SK-N-MC (cell line): ENCODE measurements around the gene COL11A1.

ENCODE experiments used
- DNase-seq: peaks from one replicate; pipeline ENCODE4 v3.0.0-alpha.2; 2011; ENCODE audit warnings: low read depth, low spot score
- H3K27ac ChIP-seq: fragments of 200-600 bp; sonication (generic); 2 replicates; pipeline ENCODE4 v1.5.1; 2016; ENCODE audit warnings: mixed run types
- H3K36me3 ChIP-seq: fragments of 200-600 bp; sonication (generic); 2 replicates; pipeline ENCODE4 v1.6.1; 2017; ENCODE audit warnings: antibody characterized with exemption, low read length, mixed read lengths; ENCODE audit not compliant: insufficient read depth
- H3K4me3 ChIP-seq: fragments of 200-600 bp; sonication (generic); 2 replicates; pipeline ENCODE4 v1.5.1; 2016
- H3K9ac ChIP-seq: fragments of 200-600 bp; sonication (generic); 2 replicates; pipeline ENCODE4 v1.8.0; 2017; ENCODE audit warnings: mixed run types, mixed read lengths; ENCODE audit not compliant: insufficient read length
- H3K9me3 ChIP-seq: fragments of 200-600 bp; sonication (generic); 2 replicates; pipeline ENCODE4 v1.6.1; 2017; ENCODE audit warnings: low read depth, mild to moderate bottlenecking, antibody characterized with exemption, low read length, moderate library complexity, mixed read lengths
- EZH2 ChIP-seq: fragments of 200-600 bp; sonication (generic); IDR thresholded peaks from one replicate; pipeline ENCODE4 v1.6.1; 2017; ENCODE audit warnings: antibody characterized with exemption
- FOXP2 ChIP-seq: optimal IDR thresholded peaks from 2 replicates; pipeline ENCODE3; 2011; ENCODE audit warnings: mild to moderate bottlenecking, moderate library complexity; ENCODE audit not compliant: insufficient read depth; ENCODE audit errors: extremely low read length, control extremely low read depth
- POLR2AphosphoS5 ChIP-seq: IDR thresholded peaks from 2 replicates; pipeline ENCODE4 v1.6.1; 2012; ENCODE audit warnings: mild to moderate bottlenecking, low read depth, low read length, borderline replicate concordance

COL11A1 gene

DNA sequence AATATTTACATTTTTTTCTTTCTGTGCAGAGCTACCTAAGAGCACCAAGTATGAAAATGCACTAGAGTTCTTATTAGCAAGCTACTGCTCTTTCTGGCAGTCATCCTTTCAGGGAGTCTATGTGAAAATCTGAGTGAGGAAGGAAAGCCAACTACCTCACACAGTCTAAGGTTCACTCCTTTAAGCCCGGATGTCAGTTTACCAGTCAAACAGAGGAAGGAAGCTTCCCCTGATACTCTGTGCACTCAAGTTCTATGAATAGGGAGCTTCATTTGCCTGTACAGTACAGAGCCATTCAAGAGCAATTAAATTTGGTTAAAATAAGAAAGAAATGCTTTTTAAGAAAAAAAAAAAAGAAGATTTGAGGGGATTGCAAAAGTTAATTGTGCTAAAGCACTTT, 6.9 kb downstream of the COL11A1 start:
- H3K9me3 ChIP-seq, result no peaks in the 10 kb centered on the region
- H3K9ac ChIP-seq, result no peak overlapping the region
- H3K4me3 ChIP-seq, result no peak overlapping the region
- no peak for DNase-seq
- no peak overlapping the region for H3K27ac ChIP-seq
- no peaks in the 10 kb centered on the region for H3K36me3 ChIP-seq
- TF ChIP-seq EZH2 (no peak), FOXP2 (no peak), POLR2AphosphoS5 (no peak)

DNA sequence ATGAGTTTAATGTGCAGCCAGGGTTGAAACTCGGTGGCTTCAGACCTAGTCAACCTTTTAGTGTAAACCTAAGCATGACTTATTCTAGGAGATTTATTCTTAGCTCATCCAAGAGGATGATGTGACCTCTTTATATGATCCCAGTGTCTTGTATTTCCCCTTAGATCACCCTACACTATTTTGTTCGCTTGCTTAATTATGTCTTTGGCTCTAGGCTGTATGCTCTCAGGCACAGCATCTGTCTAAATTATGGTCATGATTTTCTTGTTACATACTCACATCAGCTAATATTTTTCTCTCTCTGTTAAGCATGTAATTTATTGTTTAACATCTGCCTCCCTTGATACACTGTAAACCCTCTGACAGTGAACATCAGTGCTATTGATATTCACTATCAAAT, 19.1 kb downstream of the COL11A1 start:
- no peak overlapping the region for H3K4me3 ChIP-seq
- H3K27ac ChIP-seq, result no peak overlapping the region
- H3K9ac ChIP-seq, result no peak overlapping the region
- H3K36me3 ChIP-seq, result no peaks in the 10 kb centered on the region
- H3K9me3 ChIP-seq, result no peaks in the 10 kb centered on the region
- TF ChIP-seq FOXP2 (no peak), POLR2AphosphoS5 (no peak), EZH2 (no peak)
- no peak for DNase-seq

DNA sequence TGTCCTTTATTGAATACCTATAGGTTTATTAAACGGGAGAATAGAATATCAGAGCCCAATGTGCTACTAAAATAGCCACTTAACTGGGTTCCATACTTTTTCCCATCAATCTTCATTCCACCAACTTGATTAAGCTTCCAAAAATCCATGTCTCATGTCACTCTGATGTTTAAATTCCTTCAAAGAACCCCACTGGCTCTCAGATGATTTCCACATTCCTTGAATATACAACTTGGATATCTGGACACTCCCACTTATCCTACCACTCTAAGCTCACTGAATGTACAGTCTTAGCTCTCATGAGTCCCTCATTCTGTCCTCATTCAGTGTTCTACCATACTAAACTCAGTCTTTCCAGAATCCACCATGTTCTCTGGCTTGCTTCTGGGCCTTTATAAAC, 21.1 kb downstream of the COL11A1 start:
- Histone ChIP-seq H3K9ac (no peak overlapping the region), H3K4me3 (no peak overlapping the region), H3K27ac (no peak overlapping the region), H3K36me3 (no peaks in the 10 kb centered on the region), H3K9me3 (no peaks in the 10 kb centered on the region)
- TF ChIP-seq EZH2, result no peak
- no peak for DNase-seq

DNA sequence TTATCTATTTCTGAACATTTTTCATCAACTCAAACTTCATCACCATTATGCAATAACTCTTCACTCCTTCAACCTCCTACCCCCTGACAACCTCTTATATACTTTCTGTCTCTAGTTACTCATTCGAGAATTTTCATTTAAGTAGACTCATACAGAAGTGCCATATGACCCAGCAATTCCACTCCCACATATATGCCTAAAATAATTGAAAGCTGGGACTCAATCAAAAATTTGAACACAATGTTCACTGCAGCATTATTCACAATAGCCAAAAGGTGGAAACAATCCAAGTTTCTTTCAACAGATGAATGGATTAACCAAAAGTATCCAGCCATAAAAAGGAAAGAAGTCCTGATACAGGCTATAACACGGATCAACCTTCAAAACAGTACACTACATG, 24.1 kb downstream of the COL11A1 start:
- Histone ChIP-seq H3K27ac (no peak overlapping the region), H3K9ac (no peak overlapping the region), H3K36me3 (no peaks in the 10 kb centered on the region), H3K9me3 (no peaks in the 10 kb centered on the region), H3K4me3 (no peak overlapping the region)
- DNase-seq, result no peak
- no peak for TF ChIP-seq FOXP2
- TF ChIP-seq EZH2, result no peak
- TF ChIP-seq POLR2AphosphoS5, result no peak

DNA sequence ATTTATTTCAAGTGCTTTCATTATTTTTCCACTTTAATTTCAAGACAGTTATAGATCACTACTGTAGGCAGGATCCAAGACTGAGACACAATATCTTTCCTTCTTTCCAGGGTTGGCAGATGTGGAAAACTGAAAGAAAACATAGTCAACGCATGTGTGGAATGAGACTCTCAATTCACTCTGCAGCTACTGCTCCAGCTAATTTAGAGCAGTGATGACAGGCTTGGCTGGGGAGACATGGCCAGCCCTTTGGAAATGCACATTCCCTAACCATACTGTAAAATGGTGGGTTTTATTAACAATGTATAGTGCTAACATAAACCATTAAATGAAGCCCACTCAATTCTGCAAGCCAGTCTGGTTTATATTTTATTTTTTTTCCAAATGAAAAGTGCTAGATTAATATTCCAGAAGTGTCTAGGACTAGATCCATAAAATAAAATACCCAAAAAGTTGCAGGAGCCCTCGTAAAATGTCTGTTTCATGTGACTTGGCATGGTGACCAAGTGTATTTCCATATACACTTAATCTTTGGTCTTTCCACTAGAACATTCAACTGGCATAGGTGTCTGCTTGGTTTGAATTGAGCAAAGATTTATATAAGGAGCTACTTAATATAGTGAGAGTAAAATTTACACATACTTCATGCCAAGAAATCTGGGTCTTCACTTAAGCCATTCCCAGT, 32.9 kb downstream of the COL11A1 start:
- DNase-seq, result no peak
- H3K9me3 ChIP-seq, result no peaks in the 10 kb centered on the region
- H3K9ac ChIP-seq, result no peak overlapping the region
- no peak overlapping the region for H3K27ac ChIP-seq
- TF ChIP-seq FOXP2, result no peak
- no peak for TF ChIP-seq EZH2
- no peak for TF ChIP-seq POLR2AphosphoS5
- no peaks in the 10 kb centered on the region for H3K36me3 ChIP-seq
- no peak overlapping the region for H3K4me3 ChIP-seq

DNA sequence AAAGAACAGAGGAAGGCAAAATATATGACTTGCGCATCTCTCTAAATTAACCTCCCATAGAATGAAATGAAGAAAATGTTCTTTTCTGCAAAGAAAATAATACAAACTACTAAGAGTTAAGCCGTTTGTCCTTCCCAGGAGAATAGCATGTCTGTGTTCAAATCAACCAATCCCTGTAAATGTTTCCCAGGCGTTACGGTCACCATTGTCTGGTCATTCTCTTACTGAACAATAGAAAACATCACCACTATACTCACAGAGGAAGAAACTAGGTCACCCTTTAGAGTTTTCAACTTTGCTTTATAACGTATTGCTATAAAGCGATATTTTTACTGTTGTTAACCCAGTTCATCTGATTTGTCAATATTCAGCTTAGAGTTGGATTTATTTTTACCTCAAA, 34.1 kb downstream of the COL11A1 start:
- Histone ChIP-seq H3K27ac (no peak overlapping the region), H3K9me3 (no peaks in the 10 kb centered on the region), H3K36me3 (no peaks in the 10 kb centered on the region), H3K9ac (no peak overlapping the region), H3K4me3 (no peak overlapping the region)
- no peak for DNase-seq
- TF ChIP-seq POLR2AphosphoS5 (no peak), FOXP2 (no peak), EZH2 (no peak)

DNA sequence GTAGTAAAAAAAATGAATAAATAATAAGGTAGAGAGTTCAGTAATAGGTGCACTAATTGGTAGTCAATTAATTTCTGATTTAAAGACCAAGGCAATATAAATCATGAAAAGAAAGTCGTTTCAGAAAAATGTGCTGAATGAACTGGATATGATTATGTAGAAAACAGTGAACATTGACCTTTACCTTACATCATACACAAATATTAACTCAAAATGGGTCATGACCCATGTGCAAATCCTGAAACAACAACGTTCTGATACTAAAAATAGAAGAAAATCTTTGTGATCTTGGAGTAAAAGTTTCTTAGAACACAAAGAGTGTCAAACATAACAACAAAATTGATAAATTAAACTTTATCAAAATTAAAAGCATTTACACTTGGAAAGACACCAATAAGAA, 39.1 kb downstream of the COL11A1 start:
- H3K27ac ChIP-seq, result no peak overlapping the region
- TF ChIP-seq FOXP2 (no peak), POLR2AphosphoS5 (no peak), EZH2 (no peak)
- no peaks in the 10 kb centered on the region for H3K9me3 ChIP-seq
- no peak overlapping the region for H3K4me3 ChIP-seq
- no peak overlapping the region for H3K9ac ChIP-seq
- H3K36me3 ChIP-seq, result no peaks in the 10 kb centered on the region
- no peak for DNase-seq

DNA sequence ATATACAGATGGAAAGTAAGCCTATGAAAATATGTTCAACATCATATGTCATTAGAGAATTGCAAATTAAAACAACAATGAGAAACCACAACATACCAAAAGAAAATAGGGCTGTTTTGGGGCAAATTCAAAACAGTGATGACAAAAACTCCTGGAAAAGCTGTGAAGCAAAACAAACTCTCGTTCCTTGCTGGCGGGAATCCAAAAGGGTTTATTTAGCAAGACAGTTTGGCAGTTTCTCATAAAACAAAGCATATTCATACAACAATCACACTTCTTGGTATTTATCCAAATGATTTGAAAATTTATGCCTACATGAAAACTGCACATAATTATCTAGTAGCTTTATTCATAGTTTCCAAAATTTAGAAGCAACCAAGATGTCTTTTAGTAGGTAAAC, 44.4 kb downstream of the COL11A1 start:
- no peak overlapping the region for H3K27ac ChIP-seq
- no peak for TF ChIP-seq EZH2
- TF ChIP-seq FOXP2, result no peak
- no peak for TF ChIP-seq POLR2AphosphoS5

DNA sequence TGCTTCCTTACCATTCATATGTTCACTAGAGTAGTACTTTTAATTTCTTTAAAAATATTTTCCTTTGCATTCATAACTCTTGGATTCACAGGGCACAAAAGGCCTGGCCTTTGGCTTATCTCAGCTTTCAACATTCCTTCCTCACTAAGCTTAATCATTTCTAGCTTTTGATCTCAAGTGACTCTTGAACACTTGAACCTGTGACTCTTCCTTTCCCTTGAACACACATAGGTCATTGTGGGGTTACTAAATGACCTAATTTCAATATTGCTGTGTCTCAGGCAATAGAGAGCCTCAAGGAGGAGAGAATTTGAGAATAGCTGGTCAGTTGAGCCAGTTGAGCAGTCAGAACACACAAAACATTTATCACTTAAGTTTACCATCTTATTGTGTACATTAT, 49.9 kb downstream of the COL11A1 start:
- no peak for DNase-seq
- H3K9me3 ChIP-seq, result no peaks in the 10 kb centered on the region
- H3K36me3 ChIP-seq, result no peaks in the 10 kb centered on the region
- no peak overlapping the region for H3K4me3 ChIP-seq
- no peak overlapping the region for H3K9ac ChIP-seq
- H3K27ac ChIP-seq, result no peak overlapping the region
- TF ChIP-seq FOXP2, result no peak
- TF ChIP-seq POLR2AphosphoS5, result no peak
- no peak for TF ChIP-seq EZH2

More for the DNA sequence above, 44.4 kb downstream of the COL11A1 start:
- no peak for DNase-seq
- no peak overlapping the region for H3K9ac ChIP-seq
- H3K36me3 ChIP-seq, result no peaks in the 10 kb centered on the region
- H3K4me3 ChIP-seq, result no peak overlapping the region
- H3K9me3 ChIP-seq, result no peaks in the 10 kb centered on the region
